ENCODE measurements around the gene TRAF2.
"Not testable (repeated sequence)": the region's sequence is repeated elsewhere in the genome, so short reads cannot be mapped to it uniquely, and the experiment has no call there.

GRCh38 chr9:136883670-136884069 lies 2.6 kb upstream of the TRAF2 start:
- TF ChIP-seq CTCF (conservative IDR thresholded peaks at IDR 0.05 in 1 of 2, IDR thresholded peaks at IDR 0.05 in 1 of 2; ENCODE audit: extremely low read depth in 1 of 2, insufficient read depth in 1 of 2, low read depth in 1 of 2, low read length in 2 of 2); EZH2 (IDR thresholded peaks at IDR 0.05; ENCODE audit: borderline replicate concordance, low read length): not testable (repeated sequence)
